Spleen (tissue), 7 donors: ENCODE results near the gene MYLK.

Source experiments
- POLR2A ChIP-seq, 3 donors: fragments of 450-650 bp; IDR thresholded peaks; one replicate each; pipeline ENCODE4 v1.5.1; 2017; ENCODE audit warnings: antibody characterized with exemption in 3 of 3, mild to moderate bottlenecking in 1 of 3
- POLR2AphosphoS5 ChIP-seq, 3 donors: sonication (generic); formaldehyde crosslinking; IDR thresholded peaks; one replicate each; pipeline ENCODE4 v1.5.1; 2017; ENCODE audit warnings: antibody characterized with exemption in 3 of 3
- TF ChIP-seq, protein P1 (sequence below), 11 experiments: fragments of 200-600 bp in 7 of 11; fragments of 450-650 bp in 4 of 11; sonication (generic) in 4 of 11; IDR thresholded peaks in 8 of 11; conservative IDR thresholded peaks in 3 of 11; 1 replicate in 7 of 11; 2 replicates in 4 of 11; pipeline versions ENCODE4 v1.4.0 to v1.8.0; 2016 to 2021; ENCODE audit warnings: antibody characterized with exemption in 11 of 11, inconsistent platforms in 4 of 11, mild to moderate bottlenecking in 1 of 11
- donor health status: DM: no; HTN: no; CAD: no; lungs with moderate emphysema.
- donor health status: DM: no; HTN: no; CAD: no.
- donor health status: DM: no; HTN: no; CAD: no.

DNA sequence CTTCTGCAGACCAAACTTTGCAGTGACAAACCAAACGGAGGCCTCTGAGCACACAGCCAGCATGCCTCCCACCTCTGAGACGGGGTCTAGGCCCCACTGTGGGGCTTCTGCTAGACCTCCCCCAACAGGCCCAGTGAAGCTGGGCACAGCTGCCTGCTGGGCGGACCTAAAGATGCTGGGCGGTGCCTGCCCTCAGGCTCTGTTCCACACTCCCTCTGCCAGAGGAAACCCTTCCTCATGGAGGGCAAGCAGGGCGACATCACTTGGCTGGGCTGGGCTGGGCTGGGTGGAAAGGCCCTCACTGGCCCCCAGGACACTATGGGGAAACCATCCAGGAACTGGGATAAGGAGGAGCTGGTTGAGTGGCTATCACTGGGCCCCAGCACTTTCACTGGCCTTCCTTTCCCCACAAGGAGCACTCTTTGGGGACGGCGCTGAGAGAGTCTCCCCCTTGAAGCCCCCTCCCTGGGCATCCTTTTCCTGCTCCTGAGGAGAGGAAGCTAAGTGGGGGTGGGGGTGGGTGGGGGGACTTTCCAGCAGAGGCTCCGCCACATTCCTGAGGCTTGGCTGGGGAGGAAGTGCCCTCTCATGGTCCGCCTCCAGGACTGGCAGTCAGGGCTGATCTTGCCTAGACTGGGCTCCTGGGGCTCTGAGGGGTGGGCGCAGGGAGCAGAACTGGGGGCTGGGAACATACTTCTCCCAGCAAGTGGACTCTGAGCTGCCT lies 201.2 kb downstream of the MYLK start:
- TF ChIP-seq, protein P1, sequence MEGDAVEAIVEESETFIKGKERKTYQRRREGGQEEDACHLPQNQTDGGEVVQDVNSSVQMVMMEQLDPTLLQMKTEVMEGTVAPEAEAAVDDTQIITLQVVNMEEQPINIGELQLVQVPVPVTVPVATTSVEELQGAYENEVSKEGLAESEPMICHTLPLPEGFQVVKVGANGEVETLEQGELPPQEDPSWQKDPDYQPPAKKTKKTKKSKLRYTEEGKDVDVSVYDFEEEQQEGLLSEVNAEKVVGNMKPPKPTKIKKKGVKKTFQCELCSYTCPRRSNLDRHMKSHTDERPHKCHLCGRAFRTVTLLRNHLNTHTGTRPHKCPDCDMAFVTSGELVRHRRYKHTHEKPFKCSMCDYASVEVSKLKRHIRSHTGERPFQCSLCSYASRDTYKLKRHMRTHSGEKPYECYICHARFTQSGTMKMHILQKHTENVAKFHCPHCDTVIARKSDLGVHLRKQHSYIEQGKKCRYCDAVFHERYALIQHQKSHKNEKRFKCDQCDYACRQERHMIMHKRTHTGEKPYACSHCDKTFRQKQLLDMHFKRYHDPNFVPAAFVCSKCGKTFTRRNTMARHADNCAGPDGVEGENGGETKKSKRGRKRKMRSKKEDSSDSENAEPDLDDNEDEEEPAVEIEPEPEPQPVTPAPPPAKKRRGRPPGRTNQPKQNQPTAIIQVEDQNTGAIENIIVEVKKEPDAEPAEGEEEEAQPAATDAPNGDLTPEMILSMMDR (IDR thresholded peaks at IDR 0.05 in 8 of 11, conservative IDR thresholded peaks at IDR 0.05 in 3 of 11): no peak
- no peak for TF ChIP-seq POLR2A (IDR thresholded peaks at IDR 0.05)
- TF ChIP-seq POLR2AphosphoS5 (IDR thresholded peaks at IDR 0.05): no peak
